Gastroesophageal sphincter (tissue), 3 donors: ENCODE results near the gene RBM47.

Experiments
- CTCF ChIP-seq, 4 experiments: fragments of 200-600 bp in 2 of 4; fragments of 450-650 bp in 2 of 4; sonication (generic) in 1 of 4; IDR thresholded peaks; one replicate each; pipeline ENCODE4 v1.5.1; 2017 to 2019; ENCODE audit warnings: antibody characterized with exemption in 4 of 4, mild to moderate bottlenecking in 2 of 4, moderate library complexity in 2 of 4
- EP300 ChIP-seq: sonication (generic); formaldehyde crosslinking; IDR thresholded peaks from one replicate; pipeline ENCODE4 v1.6.1; 2017; ENCODE audit warnings: antibody characterized with exemption, mild to moderate bottlenecking
- POLR2A ChIP-seq, 2 donors: fragments of 450-650 bp; IDR thresholded peaks; one replicate each; pipeline ENCODE4 v1.6.1; 2017; ENCODE audit warnings: antibody characterized with exemption in 2 of 2, mild to moderate bottlenecking in 2 of 2, moderate library complexity in 1 of 2

- TF ChIP-seq CTCF (IDR thresholded peaks at IDR 0.05) (no peak), EP300 (no peak), POLR2A (IDR thresholded peaks at IDR 0.05) (no peak)
Measured at GRCh38 chr4:40453912-40454311, 175.8 kb downstream of the RBM47 start.
